ENCODE data around the gene RBM20. TPM values are rescaled to one million over a fixed set of nuclear protein-coding genes. Genes with fewer than 3 reads are reported as not detected.

Gene RBM20
- total and polyA plus RNA-seq, 2 of the 13 experiments (the other 11 are each of a cell fraction or from before 2014, with no cell fraction given) = 0.02 to 0.22 TPM

GRCh38 chr10:110803830-110804338 is 159.7 kb downstream of the RBM20 start (continued):
- TF ChIP-seq MXD4 (CRISPR knock-in tag; IDR thresholded peaks at IDR 0.05) (no peak), ZNF646 (CRISPR knock-in tag; IDR thresholded peaks at IDR 0.05) (no peak), TFE3 (CRISPR knock-in tag; IDR thresholded peaks at IDR 0.05) (no peak), ZFP37 (CRISPR knock-in tag; IDR thresholded peaks at IDR 0.05; ENCODE audit: borderline replicate concordance) (no peak), ZNF574 (CRISPR knock-in tag; IDR thresholded peaks at IDR 0.05) (no peak), PHF20 (CRISPR knock-in tag; IDR thresholded peaks at IDR 0.05) (no peak), ZNF570 (CRISPR knock-in tag; IDR thresholded peaks at IDR 0.05; ENCODE audit: borderline replicate concordance) (no peak), HMG20A (CRISPR knock-in tag; IDR thresholded peaks at IDR 0.05; ENCODE audit: borderline replicate concordance) (no peak), ZNF616 (CRISPR knock-in tag; IDR thresholded peaks at IDR 0.05; ENCODE audit: low read depth) (no peak), ZNF530 (CRISPR knock-in tag; IDR thresholded peaks at IDR 0.05; ENCODE audit: low read depth) (no peak), ZBTB7B (CRISPR knock-in tag; IDR thresholded peaks at IDR 0.05) (no peak), SMYD3 (CRISPR knock-in tag; IDR thresholded peaks at IDR 0.05) (no peak), ZNF768 (CRISPR knock-in tag; IDR thresholded peaks at IDR 0.05) (no peak), RAD21 (CRISPR knock-in tag; IDR thresholded peaks at IDR 0.05) (peak; percentile 83), ZNF430 (CRISPR knock-in tag; IDR thresholded peaks at IDR 0.05) (no peak), E2F2 (CRISPR knock-in tag; IDR thresholded peaks at IDR 0.05; ENCODE audit: borderline replicate concordance) (no peak), POLR2G (IDR thresholded peaks at IDR 0.05; ENCODE audit: low read depth, low read length) (no peak), ONECUT2 (CRISPR knock-in tag; IDR thresholded peaks at IDR 0.05) (no peak), IKZF4 (CRISPR knock-in tag; IDR thresholded peaks at IDR 0.05; ENCODE audit: borderline replicate concordance, low read depth, not compliant biosample characterization) (no peak), CCAR2 (optimal IDR thresholded peaks at IDR 0.05; ENCODE audit: low read depth, low read length) (no peak)
